Measurements from ENCODE around the gene HOXB2.

HOXB2 gene

GRCh38 chr17:48506246-48506645 is 38.7 kb downstream of the HOXB2 start:
- Mint-ChIP-seq H3K27me3 (ENCODE audit: low read depth, poor library complexity) (no peaks in the 10 kb centered on the region), H3K4me1 (peaks cover 53% of the 10 kb centered on the region), H3K4me3 (no peak overlapping the region), H3K27ac (no peak overlapping the region), H3K36me3 (ENCODE audit: low read depth) (no peaks in the 10 kb centered on the region), H3K9me3 (no peaks in the 10 kb centered on the region)
- no peak for TF ChIP-seq CTCF (IDR thresholded peaks at IDR 0.05)
- DNase-seq, result no peak

GRCh38 chr17:48505788-48506187 is 39.1 kb downstream of the HOXB2 start:
- Mint-ChIP-seq H3K36me3 (ENCODE audit: low read depth) (no peaks in the 10 kb centered on the region), H3K27ac (no peak overlapping the region), H3K9me3 (no peaks in the 10 kb centered on the region), H3K27me3 (ENCODE audit: low read depth, poor library complexity) (no peaks in the 10 kb centered on the region), H3K4me1 (peaks cover 57% of the 10 kb centered on the region), H3K4me3 (no peak overlapping the region)
- no peak for TF ChIP-seq CTCF (IDR thresholded peaks at IDR 0.05)
- DNase-seq, result no peak

GRCh38 chr17:48504953-48505352 is 40.0 kb downstream of the HOXB2 start:
- Mint-ChIP-seq H3K27me3 (ENCODE audit: low read depth, poor library complexity) (no peaks in the 10 kb centered on the region), H3K4me3 (no peak overlapping the region), H3K9me3 (no peaks in the 10 kb centered on the region), H3K27ac (no peak overlapping the region), H3K4me1 (peaks cover 66% of the 10 kb centered on the region), H3K36me3 (ENCODE audit: low read depth) (no peaks in the 10 kb centered on the region)
- TF ChIP-seq CTCF (IDR thresholded peaks at IDR 0.05), result no peak
- no peak for DNase-seq

GRCh38 chr17:48503747-48504146 is 41.2 kb downstream of the HOXB2 start:
- H3K27ac Mint-ChIP-seq, result peak overlapping the region; percentile 62
- no peaks in the 10 kb centered on the region for H3K36me3 Mint-ChIP-seq (ENCODE audit: low read depth)
- TF ChIP-seq CTCF (IDR thresholded peaks at IDR 0.05), result no peak
- peaks cover 75% of the 10 kb centered on the region for H3K4me1 Mint-ChIP-seq
- H3K9me3 Mint-ChIP-seq, result no peaks in the 10 kb centered on the region
- peak overlapping the region; percentile 52 for H3K4me3 Mint-ChIP-seq
- no peaks in the 10 kb centered on the region for H3K27me3 Mint-ChIP-seq (ENCODE audit: low read depth, poor library complexity)
- no peak for DNase-seq

- DNase-seq, result no peak
- H3K27me3 Mint-ChIP-seq (ENCODE audit: low read depth, poor library complexity), result no peaks in the 10 kb centered on the region
- H3K9me3 Mint-ChIP-seq, result no peaks in the 10 kb centered on the region
- no peak for TF ChIP-seq CTCF (IDR thresholded peaks at IDR 0.05)
- H3K4me1 Mint-ChIP-seq, result peaks cover 83% of the 10 kb centered on the region
- H3K4me3 Mint-ChIP-seq, result no peak overlapping the region
- H3K36me3 Mint-ChIP-seq (ENCODE audit: low read depth), result no peaks in the 10 kb centered on the region
- H3K27ac Mint-ChIP-seq, result no peak overlapping the region
These were observed 42.0 kb downstream of the HOXB2 start for GRCh38 chr17:48502901-48503300.

- Mint-ChIP-seq H3K9me3 (no peaks in the 10 kb centered on the region), H3K36me3 (ENCODE audit: low read depth) (no peaks in the 10 kb centered on the region), H3K27ac (no peak overlapping the region), H3K4me3 (no peak overlapping the region), H3K4me1 (peaks cover 89% of the 10 kb centered on the region), H3K27me3 (ENCODE audit: low read depth, poor library complexity) (no peaks in the 10 kb centered on the region)
- TF ChIP-seq CTCF (IDR thresholded peaks at IDR 0.05), result no peak
- no peak for DNase-seq
These were observed 42.6 kb downstream of the HOXB2 start for GRCh38 chr17:48502312-48502711.
